GM23338 (cell line): ENCODE data around the gene CERK. TPM values are rescaled to one million over a fixed set of nuclear protein-coding genes. Genes with fewer than 3 reads are reported as not detected.

Experiments
- ATAC-seq: fragments of 200-7000 bp; cut with Tn5 transposase; 3 replicates; pipeline ENCODE4 v1.9.1; 2020
- DNase-seq: peaks from one replicate; pipeline ENCODE4 v3.0.0-alpha.2; 2015; ENCODE audit warnings: low spot score
- H2AFZ ChIP-seq: fragments of 200-600 bp; sonication (generic); 2 replicates; pipeline ENCODE4 v1.8.0; 2016; ENCODE audit warnings: antibody characterized with exemption, mild to moderate bottlenecking, moderate library complexity
- H3F3A ChIP-seq: fragments of 200-600 bp; sonication (generic); replicated peaks from 2 replicates; pipeline ENCODE4 v1.8.0; 2017; ENCODE audit warnings: antibody characterized with exemption, mixed run types, low read depth
- H3K27ac ChIP-seq: fragments of 200-600 bp; sonication (generic); 2 replicates; pipeline ENCODE4 v1.6.1; 2016; ENCODE audit warnings: low read depth
- H3K27me3 ChIP-seq: fragments of 200-600 bp; sonication (generic); 2 replicates; pipeline ENCODE4 v1.8.0; 2016; ENCODE audit warnings: mild to moderate bottlenecking, mixed run types, moderate library complexity; ENCODE audit not compliant: insufficient read depth
- H3K36me3 ChIP-seq: fragments of 200-600 bp; sonication (generic); 2 replicates; pipeline ENCODE4 v1.8.0; 2016; ENCODE audit warnings: mild to moderate bottlenecking; ENCODE audit not compliant: insufficient read depth
- H3K4me1 ChIP-seq: fragments of 200-600 bp; sonication (generic); 2 replicates; pipeline ENCODE4 v1.8.0; 2016; ENCODE audit warnings: mild to moderate bottlenecking, moderate library complexity; ENCODE audit not compliant: insufficient read depth
- H3K4me2 ChIP-seq: fragments of 200-600 bp; sonication (generic); 2 replicates; pipeline ENCODE4 v1.7.1; 2017; ENCODE audit warnings: mixed run types
- H3K4me3 ChIP-seq: fragments of 200-600 bp; sonication (generic); 2 replicates; pipeline ENCODE4 v1.6.1; 2016; ENCODE audit warnings: mixed run types
- H3K79me2 ChIP-seq: fragments of 200-600 bp; sonication (generic); replicated peaks from 2 replicates; pipeline ENCODE4 v1.8.0; 2017; ENCODE audit warnings: mild to moderate bottlenecking; ENCODE audit not compliant: insufficient read depth
- H3K9me2 ChIP-seq: fragments of 200-600 bp; sonication (generic); 2 replicates; pipeline ENCODE4 v1.8.0; 2017; ENCODE audit not compliant: insufficient read depth
- H4K20me1 ChIP-seq: fragments of 200-600 bp; sonication (generic); replicated peaks from 2 replicates; pipeline ENCODE4 v1.8.0; 2017; ENCODE audit warnings: mild to moderate bottlenecking; ENCODE audit not compliant: insufficient read depth
- H3K27ac Mint-ChIP-seq: 2 replicates; pipeline ENCODE4 v1.8.0; 2020; ENCODE audit warnings: inconsistent platforms, mild to moderate bottlenecking, moderate library complexity, mixed read lengths
- H3K27me3 Mint-ChIP-seq: 3 replicates; pipeline ENCODE4 v1.8.0; 2022; ENCODE audit warnings: low read depth, mild to moderate bottlenecking, moderate library complexity, mixed read lengths, inconsistent platforms; ENCODE audit not compliant: insufficient read depth, poor library complexity
- H3K36me3 Mint-ChIP-seq: 3 replicates; pipeline ENCODE4 v1.8.0; 2021; ENCODE audit warnings: low read depth, mild to moderate bottlenecking, inconsistent platforms, moderate library complexity, mixed read lengths
- H3K4me1 Mint-ChIP-seq: 3 replicates; pipeline ENCODE4 v1.8.0; 2020; ENCODE audit warnings: mild to moderate bottlenecking, inconsistent platforms, mixed read lengths
- H3K4me3 Mint-ChIP-seq: 3 replicates; pipeline ENCODE4 v1.8.0; 2021; ENCODE audit warnings: moderate library complexity, mild to moderate bottlenecking, inconsistent platforms, mixed read lengths
- H3K9me3 Mint-ChIP-seq: 3 replicates; pipeline ENCODE4 v1.8.0; 2020; ENCODE audit warnings: moderate library complexity, mild to moderate bottlenecking, inconsistent platforms, mixed read lengths
- CREB1 ChIP-seq: fragments of 250-450 bp; sonication (Bioruptor Pico); IDR thresholded peaks from 2 replicates; pipeline ENCODE4 v1.5.0; 2020; ENCODE audit warnings: low read depth, mild to moderate bottlenecking, moderate library complexity
- EZH2phosphoT487 ChIP-seq: fragments of 200-600 bp; sonication (generic); IDR thresholded peaks from one replicate; pipeline ENCODE4 v1.8.1; 2018; ENCODE audit warnings: antibody characterized with exemption; ENCODE audit not compliant: unreplicated experiment
- JUNB ChIP-seq: IDR thresholded peaks from one replicate; pipeline ENCODE4 v1.6.1; 2016; ENCODE audit warnings: antibody characterized with exemption; ENCODE audit not compliant: unreplicated experiment
- NANOG ChIP-seq: IDR thresholded peaks from 2 replicates; pipeline ENCODE4 v1.6.1; 2016; ENCODE audit warnings: antibody characterized with exemption, borderline replicate concordance
- STAT1 ChIP-seq: IDR thresholded peaks from one replicate; pipeline ENCODE4 v1.6.1; 2016; ENCODE audit warnings: antibody characterized with exemption; ENCODE audit not compliant: unreplicated experiment
- polyA plus RNA-seq: library from polyadenylated mRNA; unstranded; fragments of >200 nt; fragmentation: Nextera tagmentation; extraction: Ambion mirVana; gene quantifications from 2 replicates; pipeline ENCODE4 v1.2.1, GENCODE V29; 2016
- total RNA-seq: library from RNA; depleted of rRNA; stranded (reverse); fragments of >200 nt; shearing (Covaris generic); gene quantifications from 2 replicates; pipeline ENCODE4 v1.2.3, GENCODE V29; 2014
- TF ChIP-seq, protein P1 (sequence below), 2 experiments: fragments of 200-600 bp in 1 of 2; sonication (generic) in 1 of 2; conservative IDR thresholded peaks; 2 replicates each; pipeline versions ENCODE4 v1.5.1 to v1.6.1; 2016 to 2017; ENCODE audit warnings: antibody characterized with exemption in 2 of 2, low read depth in 2 of 2, mild to moderate bottlenecking in 2 of 2, moderate library complexity in 1 of 2
- TF ChIP-seq, protein P2 (sequence below): IDR thresholded peaks from 2 replicates; pipeline ENCODE4 v1.6.1; 2016; ENCODE audit warnings: antibody characterized with exemption
- TF ChIP-seq, protein P3 (sequence below): fragments of 250-450 bp; sonication (Bioruptor Pico); IDR thresholded peaks from 2 replicates; pipeline ENCODE4 v1.5.0; 2020; ENCODE audit warnings: mild to moderate bottlenecking, moderate library complexity
- TF ChIP-seq, protein P4 (sequence below): IDR thresholded peaks from one replicate; pipeline ENCODE4 v1.6.1; 2018; ENCODE audit warnings: antibody characterized with exemption; ENCODE audit not compliant: unreplicated experiment

Gene CERK
- total and polyA plus RNA-seq, 2 experiments from 2014 or later: 12.7 to 62.9 TPM

DNA sequence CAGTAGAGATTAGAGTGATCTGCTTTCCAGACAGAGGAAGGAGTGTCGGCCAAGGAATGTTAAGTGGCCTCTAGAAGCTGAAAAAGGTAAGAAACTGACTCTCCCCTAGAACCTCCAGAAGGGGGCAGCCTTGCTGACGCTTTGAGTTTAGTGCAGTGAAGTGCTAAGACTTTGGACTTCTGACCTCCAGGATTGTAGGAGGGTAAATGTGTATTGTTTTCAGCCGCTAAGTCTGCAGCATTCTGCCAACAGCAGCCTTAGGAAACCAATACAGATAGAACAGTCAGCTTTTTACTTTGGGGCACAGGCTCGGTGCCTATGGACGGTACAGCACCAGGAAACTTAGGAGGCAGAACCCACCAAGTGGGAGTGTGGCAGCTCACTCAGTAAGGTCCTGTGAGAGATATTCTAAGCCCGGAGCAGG lies 20.8 kb upstream of the CERK start:
- Histone ChIP-seq H2AFZ (no peak overlapping the region), H3K79me2 (peaks cover 29% of the 10 kb centered on the region), H3K36me3 (peaks cover 5% of the 10 kb centered on the region), H3K4me3 (no peak overlapping the region), H3K9me2 (no peaks in the 10 kb centered on the region), H3K4me2 (no peak overlapping the region), H4K20me1 (no peaks in the 10 kb centered on the region), H3K27me3 (no peaks in the 10 kb centered on the region), H3K4me1 (peaks cover 10% of the 10 kb centered on the region; the same call in 1 of the 2 replicates), H3F3A (peaks cover 14% of the 10 kb centered on the region; the same call in 1 of the 2 replicates), H3K27ac (0 out of 2 replicates have a peak overlapping the region, but pooled peaks have one; percentile 21)
- Mint-ChIP-seq H3K4me3 (no peak overlapping the region; the same call in 2 of the 3 replicates), H3K9me3 (peaks cover 37% of the 10 kb centered on the region), H3K27me3 (peaks cover 17% of the 10 kb centered on the region), H3K27ac (peak overlapping the region; percentile 58; the same call in 1 of the 2 replicates), H3K36me3 (peaks cover 38% of the 10 kb centered on the region), H3K4me1 (peaks cover 5% of the 10 kb centered on the region)
- ATAC-seq: peak; percentile 34
- DNase-seq: peak; percentile 89
- TF ChIP-seq STAT1: no peak
- TF ChIP-seq, protein P1, sequence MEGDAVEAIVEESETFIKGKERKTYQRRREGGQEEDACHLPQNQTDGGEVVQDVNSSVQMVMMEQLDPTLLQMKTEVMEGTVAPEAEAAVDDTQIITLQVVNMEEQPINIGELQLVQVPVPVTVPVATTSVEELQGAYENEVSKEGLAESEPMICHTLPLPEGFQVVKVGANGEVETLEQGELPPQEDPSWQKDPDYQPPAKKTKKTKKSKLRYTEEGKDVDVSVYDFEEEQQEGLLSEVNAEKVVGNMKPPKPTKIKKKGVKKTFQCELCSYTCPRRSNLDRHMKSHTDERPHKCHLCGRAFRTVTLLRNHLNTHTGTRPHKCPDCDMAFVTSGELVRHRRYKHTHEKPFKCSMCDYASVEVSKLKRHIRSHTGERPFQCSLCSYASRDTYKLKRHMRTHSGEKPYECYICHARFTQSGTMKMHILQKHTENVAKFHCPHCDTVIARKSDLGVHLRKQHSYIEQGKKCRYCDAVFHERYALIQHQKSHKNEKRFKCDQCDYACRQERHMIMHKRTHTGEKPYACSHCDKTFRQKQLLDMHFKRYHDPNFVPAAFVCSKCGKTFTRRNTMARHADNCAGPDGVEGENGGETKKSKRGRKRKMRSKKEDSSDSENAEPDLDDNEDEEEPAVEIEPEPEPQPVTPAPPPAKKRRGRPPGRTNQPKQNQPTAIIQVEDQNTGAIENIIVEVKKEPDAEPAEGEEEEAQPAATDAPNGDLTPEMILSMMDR (conservative IDR thresholded peaks at IDR 0.05; ENCODE audit: low read depth in 2 of 2): peak; percentile 75

DNA sequence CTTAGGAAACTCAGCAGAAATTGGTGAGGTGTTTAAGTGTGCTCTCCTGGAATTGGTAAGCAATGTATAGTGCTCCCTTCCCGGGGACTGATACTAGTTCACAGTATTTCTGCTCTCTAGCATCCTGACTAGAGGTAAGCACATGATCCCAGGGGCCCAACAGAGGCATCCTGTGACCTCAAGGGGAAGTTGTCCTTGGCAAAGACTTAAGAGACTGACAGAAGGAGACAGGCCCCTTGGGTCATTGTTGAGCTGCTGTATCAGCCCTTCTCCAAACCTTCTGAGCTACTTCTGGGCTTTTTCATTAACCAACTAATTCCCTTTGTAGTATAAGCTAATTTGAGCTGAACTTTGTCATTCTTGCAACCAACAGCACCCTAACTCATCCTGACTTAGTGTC lies 20.1 kb upstream of the CERK start:
- H3K9me3 Mint-ChIP-seq: peaks cover 42% of the 10 kb centered on the region
- peaks cover 4% of the 10 kb centered on the region; the same call in 1 of the 2 replicates for H3K4me1 ChIP-seq
- no peak overlapping the region for H2AFZ ChIP-seq
- ATAC-seq (no peak), DNase-seq (no peak)
- no peaks in the 10 kb centered on the region for H3K27me3 ChIP-seq
- H3K27ac Mint-ChIP-seq: no peak overlapping the region
- peaks cover 22% of the 10 kb centered on the region for H3K27me3 Mint-ChIP-seq
- no peak overlapping the region for H3K4me3 Mint-ChIP-seq
- H3K4me3 ChIP-seq: no peak overlapping the region
- no peak overlapping the region for H3K4me2 ChIP-seq
- H3K36me3 ChIP-seq: peaks cover 5% of the 10 kb centered on the region
- H3K4me1 Mint-ChIP-seq: peaks cover 5% of the 10 kb centered on the region
- no peaks in the 10 kb centered on the region for H4K20me1 ChIP-seq
- H3K27ac ChIP-seq: no peak overlapping the region
- no peaks in the 10 kb centered on the region for H3K9me2 ChIP-seq
- H3K79me2 ChIP-seq: peaks cover 21% of the 10 kb centered on the region
- peaks cover 14% of the 10 kb centered on the region; the same call in 1 of the 2 replicates for H3F3A ChIP-seq
- H3K36me3 Mint-ChIP-seq: peaks cover 38% of the 10 kb centered on the region
- TF ChIP-seq, protein P2, sequence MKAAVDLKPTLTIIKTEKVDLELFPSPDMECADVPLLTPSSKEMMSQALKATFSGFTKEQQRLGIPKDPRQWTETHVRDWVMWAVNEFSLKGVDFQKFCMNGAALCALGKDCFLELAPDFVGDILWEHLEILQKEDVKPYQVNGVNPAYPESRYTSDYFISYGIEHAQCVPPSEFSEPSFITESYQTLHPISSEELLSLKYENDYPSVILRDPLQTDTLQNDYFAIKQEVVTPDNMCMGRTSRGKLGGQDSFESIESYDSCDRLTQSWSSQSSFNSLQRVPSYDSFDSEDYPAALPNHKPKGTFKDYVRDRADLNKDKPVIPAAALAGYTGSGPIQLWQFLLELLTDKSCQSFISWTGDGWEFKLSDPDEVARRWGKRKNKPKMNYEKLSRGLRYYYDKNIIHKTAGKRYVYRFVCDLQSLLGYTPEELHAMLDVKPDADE: no peak
- TF ChIP-seq JUNB (no peak), EZH2phosphoT487 (no peak), STAT1 (no peak), NANOG (no peak), CREB1 (no peak)
- TF ChIP-seq, protein P3, sequence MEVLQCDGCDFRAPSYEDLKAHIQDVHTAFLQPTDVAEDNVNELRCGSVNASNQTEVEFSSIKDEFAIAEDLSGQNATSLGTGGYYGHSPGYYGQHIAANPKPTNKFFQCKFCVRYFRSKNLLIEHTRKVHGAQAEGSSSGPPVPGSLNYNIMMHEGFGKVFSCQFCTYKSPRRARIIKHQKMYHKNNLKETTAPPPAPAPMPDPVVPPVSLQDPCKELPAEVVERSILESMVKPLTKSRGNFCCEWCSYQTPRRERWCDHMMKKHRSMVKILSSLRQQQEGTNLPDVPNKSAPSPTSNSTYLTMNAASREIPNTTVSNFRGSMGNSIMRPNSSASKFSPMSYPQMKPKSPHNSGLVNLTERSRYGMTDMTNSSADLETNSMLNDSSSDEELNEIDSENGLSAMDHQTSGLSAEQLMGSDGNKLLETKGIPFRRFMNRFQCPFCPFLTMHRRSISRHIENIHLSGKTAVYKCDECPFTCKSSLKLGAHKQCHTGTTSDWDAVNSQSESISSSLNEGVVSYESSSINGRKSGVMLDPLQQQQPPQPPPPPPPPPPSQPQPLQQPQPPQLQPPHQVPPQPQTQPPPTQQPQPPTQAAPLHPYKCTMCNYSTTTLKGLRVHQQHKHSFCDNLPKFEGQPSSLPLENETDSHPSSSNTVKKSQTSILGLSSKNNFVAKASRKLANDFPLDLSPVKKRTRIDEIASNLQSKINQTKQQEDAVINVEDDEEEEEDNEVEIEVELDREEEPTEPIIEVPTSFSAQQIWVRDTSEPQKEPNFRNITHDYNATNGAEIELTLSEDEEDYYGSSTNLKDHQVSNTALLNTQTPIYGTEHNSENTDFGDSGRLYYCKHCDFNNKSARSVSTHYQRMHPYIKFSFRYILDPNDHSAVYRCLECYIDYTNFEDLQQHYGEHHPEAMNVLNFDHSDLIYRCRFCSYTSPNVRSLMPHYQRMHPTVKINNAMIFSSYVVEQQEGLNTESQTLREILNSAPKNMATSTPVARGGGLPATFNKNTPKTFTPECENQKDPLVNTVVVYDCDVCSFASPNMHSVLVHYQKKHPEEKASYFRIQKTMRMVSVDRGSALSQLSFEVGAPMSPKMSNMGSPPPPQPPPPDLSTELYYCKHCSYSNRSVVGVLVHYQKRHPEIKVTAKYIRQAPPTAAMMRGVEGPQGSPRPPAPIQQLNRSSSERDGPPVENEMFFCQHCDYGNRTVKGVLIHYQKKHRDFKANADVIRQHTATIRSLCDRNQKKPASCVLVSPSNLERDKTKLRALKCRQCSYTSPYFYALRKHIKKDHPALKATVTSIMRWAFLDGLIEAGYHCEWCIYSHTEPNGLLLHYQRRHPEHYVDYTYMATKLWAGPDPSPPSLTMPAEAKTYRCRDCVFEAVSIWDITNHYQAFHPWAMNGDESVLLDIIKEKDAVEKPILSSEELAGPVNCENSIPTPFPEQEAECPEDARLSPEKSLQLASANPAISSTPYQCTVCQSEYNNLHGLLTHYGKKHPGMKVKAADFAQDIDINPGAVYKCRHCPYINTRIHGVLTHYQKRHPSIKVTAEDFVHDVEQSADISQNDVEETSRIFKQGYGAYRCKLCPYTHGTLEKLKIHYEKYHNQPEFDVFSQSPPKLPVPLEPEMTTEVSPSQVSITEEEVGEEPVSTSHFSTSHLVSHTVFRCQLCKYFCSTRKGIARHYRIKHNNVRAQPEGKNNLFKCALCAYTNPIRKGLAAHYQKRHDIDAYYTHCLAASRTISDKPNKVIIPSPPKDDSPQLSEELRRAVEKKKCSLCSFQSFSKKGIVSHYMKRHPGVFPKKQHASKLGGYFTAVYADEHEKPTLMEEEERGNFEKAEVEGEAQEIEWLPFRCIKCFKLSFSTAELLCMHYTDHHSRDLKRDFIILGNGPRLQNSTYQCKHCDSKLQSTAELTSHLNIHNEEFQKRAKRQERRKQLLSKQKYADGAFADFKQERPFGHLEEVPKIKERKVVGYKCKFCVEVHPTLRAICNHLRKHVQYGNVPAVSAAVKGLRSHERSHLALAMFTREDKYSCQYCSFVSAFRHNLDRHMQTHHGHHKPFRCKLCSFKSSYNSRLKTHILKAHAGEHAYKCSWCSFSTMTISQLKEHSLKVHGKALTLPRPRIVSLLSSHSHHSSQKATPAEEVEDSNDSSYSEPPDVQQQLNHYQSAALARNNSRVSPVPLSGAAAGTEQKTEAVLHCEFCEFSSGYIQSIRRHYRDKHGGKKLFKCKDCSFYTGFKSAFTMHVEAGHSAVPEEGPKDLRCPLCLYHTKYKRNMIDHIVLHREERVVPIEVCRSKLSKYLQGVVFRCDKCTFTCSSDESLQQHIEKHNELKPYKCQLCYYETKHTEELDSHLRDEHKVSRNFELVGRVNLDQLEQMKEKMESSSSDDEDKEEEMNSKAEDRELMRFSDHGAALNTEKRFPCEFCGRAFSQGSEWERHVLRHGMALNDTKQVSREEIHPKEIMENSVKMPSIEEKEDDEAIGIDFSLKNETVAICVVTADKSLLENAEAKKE (CRISPR knock-in tag): no peak
- TF ChIP-seq, protein P4, sequence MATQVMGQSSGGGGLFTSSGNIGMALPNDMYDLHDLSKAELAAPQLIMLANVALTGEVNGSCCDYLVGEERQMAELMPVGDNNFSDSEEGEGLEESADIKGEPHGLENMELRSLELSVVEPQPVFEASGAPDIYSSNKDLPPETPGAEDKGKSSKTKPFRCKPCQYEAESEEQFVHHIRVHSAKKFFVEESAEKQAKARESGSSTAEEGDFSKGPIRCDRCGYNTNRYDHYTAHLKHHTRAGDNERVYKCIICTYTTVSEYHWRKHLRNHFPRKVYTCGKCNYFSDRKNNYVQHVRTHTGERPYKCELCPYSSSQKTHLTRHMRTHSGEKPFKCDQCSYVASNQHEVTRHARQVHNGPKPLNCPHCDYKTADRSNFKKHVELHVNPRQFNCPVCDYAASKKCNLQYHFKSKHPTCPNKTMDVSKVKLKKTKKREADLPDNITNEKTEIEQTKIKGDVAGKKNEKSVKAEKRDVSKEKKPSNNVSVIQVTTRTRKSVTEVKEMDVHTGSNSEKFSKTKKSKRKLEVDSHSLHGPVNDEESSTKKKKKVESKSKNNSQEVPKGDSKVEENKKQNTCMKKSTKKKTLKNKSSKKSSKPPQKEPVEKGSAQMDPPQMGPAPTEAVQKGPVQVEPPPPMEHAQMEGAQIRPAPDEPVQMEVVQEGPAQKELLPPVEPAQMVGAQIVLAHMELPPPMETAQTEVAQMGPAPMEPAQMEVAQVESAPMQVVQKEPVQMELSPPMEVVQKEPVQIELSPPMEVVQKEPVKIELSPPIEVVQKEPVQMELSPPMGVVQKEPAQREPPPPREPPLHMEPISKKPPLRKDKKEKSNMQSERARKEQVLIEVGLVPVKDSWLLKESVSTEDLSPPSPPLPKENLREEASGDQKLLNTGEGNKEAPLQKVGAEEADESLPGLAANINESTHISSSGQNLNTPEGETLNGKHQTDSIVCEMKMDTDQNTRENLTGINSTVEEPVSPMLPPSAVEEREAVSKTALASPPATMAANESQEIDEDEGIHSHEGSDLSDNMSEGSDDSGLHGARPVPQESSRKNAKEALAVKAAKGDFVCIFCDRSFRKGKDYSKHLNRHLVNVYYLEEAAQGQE: no peak
